HL-60 (cell line): ENCODE data around the gene XCL2.

Experiments
- GABPA ChIP-seq: IDR thresholded peaks from 2 replicates; pipeline ENCODE4 v1.6.1; 2012; ENCODE audit warnings: low read depth
- POLR2AphosphoS5 ChIP-seq: IDR thresholded peaks from 2 replicates; pipeline ENCODE4 v1.6.1; 2012; ENCODE audit warnings: low read depth

DNA sequence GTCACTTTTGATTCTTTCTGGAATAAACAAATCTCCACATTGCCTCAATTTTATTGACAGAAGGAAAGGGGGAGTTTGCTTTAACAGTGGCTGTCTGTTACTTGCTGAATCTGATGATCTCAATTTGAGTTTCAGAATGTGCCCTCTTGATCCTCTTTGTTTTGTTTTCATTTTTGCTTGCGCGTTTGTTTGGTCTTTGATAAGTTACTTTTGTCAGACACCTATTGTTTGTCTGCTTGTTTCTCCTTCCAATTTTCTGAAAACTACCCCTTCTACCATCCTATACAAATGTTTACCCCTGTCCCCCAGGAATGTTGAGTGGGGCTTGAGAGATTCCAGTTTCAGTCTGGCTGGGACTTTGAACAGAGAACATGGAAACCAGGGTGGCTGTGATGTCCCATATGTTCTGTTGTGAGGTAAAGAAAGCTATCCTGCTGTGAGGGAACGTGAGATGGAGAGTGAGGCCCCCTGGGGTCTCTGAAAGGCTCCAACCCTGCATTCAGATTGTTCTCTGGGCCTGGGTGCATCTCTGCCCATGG, 11.8 kb upstream of the XCL2 start:
- TF ChIP-seq POLR2AphosphoS5 (no peak), GABPA (no peak)
